ENCODE results near the gene ARIH1. TPM values are rescaled to one million over a fixed set of nuclear protein-coding genes. Genes with fewer than 3 reads are reported as not detected.

Gene ARIH1
- total and polyA plus RNA-seq, 2 of the 4 experiments (the other 2 are of a cell fraction): 24.0 to 41.2 TPM

- Histone ChIP-seq H3K23ac (ENCODE audit: low read depth, low read length) (no peak overlapping the region), H3K36me3 (ENCODE audit: control insufficient read depth, insufficient read depth, low read length) (no peaks in the 10 kb centered on the region), H2BK5ac (ENCODE audit: low read depth, low read length, poor library complexity, severe bottlenecking) (no peak overlapping the region), H3K27ac (ENCODE audit: insufficient read depth, low read length) (no peak overlapping the region), H4K91ac (ENCODE audit: insufficient read depth, low read depth, low read length) (no peak overlapping the region), H4K5ac (ENCODE audit: low read depth, low read length) (no peak overlapping the region), H3K4me1 (ENCODE audit: control insufficient read depth, insufficient read depth, low read length) (no peaks in the 10 kb centered on the region), H2AK9ac (replicated peaks; ENCODE audit: low read depth, low read length, poor library complexity) (no peak overlapping the region), H3K27me3 (ENCODE audit: control insufficient read depth, insufficient read depth, low read length) (peaks cover 6% of the 10 kb centered on the region), H3K4me2 (ENCODE audit: low read depth, low read length) (no peak overlapping the region), H2AK5ac (ENCODE audit: low read depth, low read length) (no peak overlapping the region), H2BK15ac (ENCODE audit: low read depth, low read length) (no peak overlapping the region), H3K79me1 (ENCODE audit: low read depth in 1 of 2, low read length in 2 of 2) (no peaks in the 10 kb centered on the region), H4K20me1 (ENCODE audit: insufficient read depth, low read length) (no peaks in the 10 kb centered on the region), H3K18ac (ENCODE audit: low read depth, low read length) (no peak overlapping the region), H3K4ac (ENCODE audit: low read depth, low read length) (no peak overlapping the region), H3K9me3 (ENCODE audit: control insufficient read depth, insufficient read depth, low read length) (no peaks in the 10 kb centered on the region), H4K8ac (ENCODE audit: low read depth in 2 of 2, low read length in 2 of 2) (no peak overlapping the region), H2AFZ (replicated peaks; ENCODE audit: low read length, poor library complexity) (no peak overlapping the region), H3K4me3 (ENCODE audit: insufficient read depth, low read depth, low read length) (no peak overlapping the region), H3K9me1 (ENCODE audit: insufficient read depth, low read length) (no peaks in the 10 kb centered on the region), H2BK20ac (ENCODE audit: low read depth, low read length) (no peak overlapping the region), H3K9ac (ENCODE audit: low read depth, low read length) (no peak overlapping the region), H2BK120ac (ENCODE audit: low read depth, low read length) (no peak overlapping the region), H3K14ac (replicated peaks; ENCODE audit: low read depth, low read length) (no peak overlapping the region), H3K56ac (ENCODE audit: extremely low read depth, insufficient read depth, low read length) (no peak overlapping the region)
- dilution Hi-C loops (cut with HindIII; ENCODE audit: low sequenced_read_pairs, unreplicated experiment) (no loop called here), intact Hi-C loops (cut with micrococcal nuclease) (no loop called here), in situ Hi-C loops (cut with MboI; ENCODE audit: low sequenced_read_pairs) (no loop called here)
- WGBS, 2 experiments (ENCODE audit: extremely low coverage in 2 of 2, insufficient read length in 1 of 2): no CpG with 5 or more reads among the region's 7 CpGs
- TF ChIP-seq POLR2A (IDR thresholded peaks at IDR 0.05; ENCODE audit: low read depth, low read length) (no peak), SMC3 (IDR thresholded peaks at IDR 0.05; ENCODE audit: low read depth, low read length) (no peak), CEBPB (IDR thresholded peaks at IDR 0.05; ENCODE audit: low read depth, low read length) (no peak), NFE2L2 (IDR thresholded peaks at IDR 0.05; ENCODE audit: low read depth, low read length) (no peak), FOS (IDR thresholded peaks at IDR 0.05; ENCODE audit: low read depth, low read length) (no peak), CHD1 (IDR thresholded peaks at IDR 0.05; ENCODE audit: low read depth, low read length) (no peak), RAD21 (IDR thresholded peaks at IDR 0.05; ENCODE audit: low read length) (no peak), RFX5 (IDR thresholded peaks at IDR 0.05; ENCODE audit: low read depth, low read length) (no peak), RCOR1 (IDR thresholded peaks at IDR 0.05; ENCODE audit: insufficient replicate concordance, low read length) (no peak), CTCF (conservative IDR thresholded peaks at IDR 0.05; ENCODE audit: low read depth, low read length) (no peak), ELK1 (IDR thresholded peaks at IDR 0.05; ENCODE audit: borderline replicate concordance, low read depth, low read length) (no peak), BHLHE40 (IDR thresholded peaks at IDR 0.05; ENCODE audit: low read depth, low read length) (no peak), MAZ (IDR thresholded peaks at IDR 0.05; ENCODE audit: borderline replicate concordance, low read depth, low read length) (no peak), USF2 (IDR thresholded peaks at IDR 0.05; ENCODE audit: low read depth, low read length) (no peak), MXI1 (IDR thresholded peaks at IDR 0.05; ENCODE audit: borderline replicate concordance, low read depth, low read length) (no peak), MAFK (IDR thresholded peaks at IDR 0.05; ENCODE audit: low read depth, low read length) (no peak)
- ATAC-seq (ENCODE audit: low read depth): no peak
- ChIA-PET POLR2A (ENCODE audit: unreplicated experiment) (no interaction called here), CTCF (no interaction called here)
- DNase-seq: no peak
- no TSS peak for BruUV-seq (replicated peaks)
Measured at GRCh38 chr15:72456684-72457083, 17.4 kb upstream of the ARIH1 start.

Data from IMR-90 (cell line).